GM19395 (cell line): Measurements from ENCODE around the gene RAPGEF6.
"Not testable (repeated sequence)": the region's sequence is repeated elsewhere in the genome, so short reads cannot be mapped to it uniquely, and the experiment has no call there.

Source experiments
- ATAC-seq: cut with Tn5 transposase; IDR thresholded peaks from one replicate; pipeline ENCODE4 v1.9.1; 2021; ENCODE audit warnings: mild to moderate bottlenecking, moderate library complexity; ENCODE audit not compliant: unreplicated experiment

RAPGEF6 gene

DNA sequence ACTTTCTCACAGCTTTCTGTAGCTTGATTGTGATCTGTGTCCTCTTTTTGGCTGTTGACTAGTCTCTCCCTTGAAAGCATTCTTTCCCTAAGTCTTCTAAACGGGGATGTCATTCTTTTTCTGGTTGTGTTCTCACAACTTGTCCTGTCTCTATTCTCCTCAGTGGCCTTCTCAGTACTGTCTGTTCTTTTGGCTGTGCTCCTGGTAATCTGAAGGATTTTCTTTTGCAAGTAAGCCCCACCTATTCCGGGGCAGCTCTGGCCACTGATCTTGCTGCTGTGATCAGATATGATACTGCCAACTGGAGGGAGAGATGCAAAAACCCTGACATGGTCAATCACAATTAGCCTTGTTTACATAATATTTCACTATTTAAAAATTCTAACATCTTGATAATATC lies 198.9 kb downstream of the RAPGEF6 start:
- ATAC-seq = no peak

DNA sequence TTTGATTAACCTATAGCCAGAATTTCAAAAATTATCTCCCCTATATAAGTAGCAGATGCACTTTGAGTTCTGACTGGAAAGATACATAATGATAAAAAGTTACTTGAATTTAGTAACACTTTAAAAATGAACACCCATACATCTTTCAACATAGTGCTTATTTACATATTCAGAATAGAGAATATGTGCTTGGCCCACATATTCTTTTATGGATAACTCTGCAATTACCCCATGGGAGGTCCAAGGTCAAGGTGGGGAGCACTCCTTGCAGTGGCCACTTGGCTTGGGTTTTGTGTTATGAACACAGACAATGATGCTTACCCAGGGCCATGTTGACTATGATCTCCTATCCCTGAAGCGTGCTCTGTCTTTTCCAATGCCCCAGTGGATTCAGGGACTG lies 201.9 kb downstream of the RAPGEF6 start:
- no peak for ATAC-seq

DNA sequence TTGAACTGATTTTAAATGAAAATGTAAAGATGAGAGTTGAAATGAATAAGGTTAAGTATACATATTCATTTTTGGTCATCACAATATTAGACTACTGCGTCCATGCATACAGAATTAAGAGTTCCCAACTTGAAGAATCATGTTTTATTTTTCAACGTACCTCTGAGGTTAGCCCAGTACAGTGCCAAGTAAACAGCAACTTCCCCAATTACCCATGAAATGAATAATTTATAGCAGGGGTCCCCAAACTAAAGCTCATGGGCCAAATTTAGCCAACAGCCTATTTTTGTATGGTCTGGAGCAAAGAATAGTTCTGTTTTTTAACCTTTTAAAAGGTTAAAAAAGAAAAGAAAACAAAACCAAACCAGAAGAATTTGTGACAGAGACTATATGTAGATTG lies 203.2 kb downstream of the RAPGEF6 start:
- ATAC-seq = no peak

DNA sequence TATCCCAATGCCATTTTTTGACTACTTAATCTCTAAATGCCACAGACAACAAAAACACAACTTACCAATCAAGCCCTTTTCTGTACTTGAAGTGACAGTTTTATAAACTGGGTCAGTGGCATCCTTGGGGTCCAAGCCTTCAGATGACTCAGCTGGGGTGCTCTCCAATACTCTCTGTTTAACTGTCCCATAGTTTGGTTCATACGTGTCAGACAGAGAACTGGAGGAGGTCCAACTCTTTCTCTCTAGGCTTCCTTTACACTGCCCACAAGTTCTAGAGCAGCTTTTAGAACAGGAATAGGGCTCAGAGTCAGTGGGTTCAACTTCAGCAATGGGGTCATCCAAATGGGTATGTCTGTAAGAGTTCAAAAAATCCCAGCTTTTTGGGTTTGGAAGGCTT lies 204.2 kb downstream of the RAPGEF6 start:
- ATAC-seq = no peak

DNA sequence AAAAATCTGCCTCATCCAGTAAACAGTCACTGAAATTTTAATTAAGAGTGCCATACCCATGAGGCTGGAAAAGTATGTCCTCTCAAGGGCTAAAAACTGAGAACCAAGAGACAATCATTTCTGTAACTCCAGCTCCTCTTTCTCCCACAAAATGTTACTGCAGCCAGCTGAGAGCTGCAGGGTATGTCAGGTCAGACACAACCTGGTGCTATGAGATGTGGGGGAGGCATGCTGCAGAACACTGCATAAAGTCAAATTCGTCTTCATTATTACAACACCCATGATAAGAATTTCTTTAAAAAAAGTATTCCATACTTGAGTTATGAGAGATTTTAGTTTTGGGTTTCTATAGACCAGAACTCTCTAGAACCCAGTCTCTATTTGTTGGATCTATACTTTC lies 209.0 kb downstream of the RAPGEF6 start:
- ATAC-seq = no peak

DNA sequence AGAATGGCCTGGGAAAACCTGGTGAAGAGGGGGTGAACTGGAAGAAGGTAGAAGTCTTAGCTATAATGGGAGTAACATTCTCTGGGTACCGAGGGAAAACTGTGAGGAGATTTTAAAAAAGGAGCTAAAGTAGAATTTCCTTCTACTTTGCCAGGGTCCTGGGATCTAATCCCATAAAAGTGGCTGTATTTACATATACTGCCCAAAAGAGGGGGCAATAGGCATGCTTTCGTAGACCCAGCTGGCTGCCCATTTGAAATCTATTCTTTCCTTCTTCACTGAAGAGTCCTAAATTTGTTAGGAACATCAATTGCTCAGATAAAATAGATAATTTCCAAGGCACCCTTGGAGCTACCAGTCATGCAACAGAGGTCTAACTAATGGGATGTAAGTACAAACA lies 212.0 kb downstream of the RAPGEF6 start:
- no peak for ATAC-seq

DNA sequence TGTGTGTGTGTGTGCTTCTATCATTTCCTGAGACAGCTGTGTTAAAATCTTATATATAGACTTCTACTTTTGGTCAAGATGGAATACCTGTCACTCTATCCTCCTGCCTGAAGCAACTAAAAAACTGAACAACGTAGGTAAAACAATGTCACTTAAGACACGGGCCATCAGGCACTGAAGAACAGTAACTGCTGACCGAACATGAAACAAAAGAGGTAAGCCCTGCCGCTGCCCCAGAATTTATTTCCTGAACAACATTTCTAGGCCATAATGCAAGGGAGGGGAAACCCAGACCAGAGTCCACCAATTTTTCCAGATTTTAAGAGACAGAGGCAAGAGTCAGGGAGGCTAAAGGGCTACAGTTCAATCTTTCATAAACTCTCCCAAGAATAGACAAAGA lies 215.2 kb downstream of the RAPGEF6 start:
- no peak for ATAC-seq

DNA sequence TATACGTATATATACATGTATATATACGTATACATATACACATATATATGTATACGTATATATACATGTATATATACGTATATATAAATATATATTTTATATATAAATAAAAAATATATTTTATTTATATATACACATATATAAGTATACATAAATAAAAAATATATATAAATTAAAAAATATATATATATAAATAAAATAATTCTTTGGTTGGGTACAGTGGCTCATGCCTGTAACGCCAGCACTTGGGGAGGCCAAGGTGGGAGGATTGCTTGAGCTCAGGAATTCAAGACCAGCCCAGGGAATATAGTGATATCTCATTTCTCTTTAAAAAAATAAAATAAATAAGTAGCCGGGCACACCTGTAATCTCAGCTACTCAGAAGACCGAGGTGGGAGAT lies 216.2 kb downstream of the RAPGEF6 start:
- no peak for ATAC-seq

DNA sequence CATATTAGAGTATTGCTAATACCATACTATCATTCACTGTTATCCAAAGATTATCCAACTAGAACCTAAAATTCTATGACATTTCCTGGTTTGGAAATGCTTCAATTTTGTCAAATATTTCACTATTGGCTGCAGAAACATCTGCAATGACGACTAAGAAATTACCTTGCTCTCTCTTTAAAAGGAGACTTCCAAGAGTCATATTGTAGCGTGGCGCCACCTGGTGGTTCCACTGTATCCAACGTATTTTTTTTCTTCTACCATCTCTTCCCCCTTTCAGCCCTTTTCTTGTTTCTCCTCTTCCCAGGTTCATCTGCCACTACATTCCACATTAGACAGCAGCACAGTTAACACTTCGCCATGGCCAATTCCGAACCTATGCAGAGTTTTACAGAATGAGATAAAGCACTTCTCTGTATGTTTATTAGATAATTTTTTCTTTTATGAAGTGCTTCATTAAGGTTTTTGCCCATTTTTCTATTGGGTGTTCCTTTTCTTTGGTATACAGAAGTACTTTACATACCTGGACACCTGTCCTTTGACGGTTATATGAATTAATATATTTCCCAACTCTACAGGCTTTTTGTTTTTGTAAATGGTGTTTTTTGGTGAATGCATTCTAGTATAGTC lies 217.7 kb downstream of the RAPGEF6 start:
- peak; percentile 46 for ATAC-seq

DNA sequence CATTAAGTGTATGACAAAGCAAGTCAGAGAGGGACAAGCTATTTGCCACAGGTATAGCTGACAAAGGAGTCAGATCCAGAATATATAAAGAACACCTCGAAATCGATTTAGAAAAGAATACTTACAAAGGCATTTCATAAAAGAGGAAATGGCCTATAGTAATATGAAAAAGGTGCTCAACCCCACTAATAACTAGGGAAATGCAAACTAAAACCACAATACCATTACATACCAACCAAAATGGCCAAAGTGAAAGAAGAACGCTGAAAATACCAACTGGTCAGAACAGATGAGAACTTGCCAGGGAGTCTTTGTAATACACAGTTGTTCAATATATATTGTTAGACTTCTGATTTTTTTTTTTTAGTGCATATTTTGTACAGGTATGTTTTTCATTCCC lies 218.3 kb downstream of the RAPGEF6 start:
- peak; percentile 82 for ATAC-seq

DNA sequence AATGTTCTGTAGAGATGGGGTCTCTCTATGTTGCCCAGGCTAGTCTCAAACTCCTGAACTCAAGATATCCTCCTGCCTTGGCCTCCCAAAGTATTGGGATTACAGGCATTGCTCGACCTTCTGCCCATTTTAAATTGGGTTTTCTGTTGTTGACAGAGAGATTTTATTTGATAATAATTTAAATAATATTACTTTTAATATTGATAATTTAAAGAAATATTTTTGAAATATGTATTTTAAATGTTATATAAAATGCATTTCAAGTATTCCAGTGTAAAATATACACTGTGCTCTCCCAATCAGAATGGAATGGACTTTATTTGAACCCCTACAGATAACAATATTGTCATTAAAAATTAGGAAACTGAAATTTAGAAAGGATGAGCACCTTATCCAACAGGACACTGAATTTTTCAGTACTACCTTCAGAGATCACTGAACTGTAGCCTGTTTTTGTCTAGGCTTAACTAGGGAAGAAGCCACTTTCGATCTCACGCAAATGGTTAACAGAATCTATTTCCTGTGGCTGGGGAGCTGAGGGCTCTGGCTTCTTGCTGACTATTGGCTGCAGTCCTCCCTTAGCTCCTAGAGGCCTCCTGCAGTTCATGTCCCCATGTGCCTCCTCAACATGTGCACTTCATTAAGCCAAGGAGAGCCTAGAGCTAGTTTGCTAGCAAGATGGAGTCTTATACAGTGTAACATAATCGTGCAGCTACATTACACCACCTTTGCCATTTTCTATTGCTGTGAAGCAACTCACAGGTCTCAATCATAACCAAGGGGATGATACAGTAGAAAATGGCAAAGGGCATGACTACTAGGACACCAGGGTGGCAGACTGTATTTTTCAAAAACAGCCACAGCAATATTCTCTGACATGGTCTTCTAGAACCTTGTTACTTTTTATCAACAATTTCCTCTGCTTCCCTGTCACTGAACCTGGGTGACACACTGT lies 221.1 kb downstream of the RAPGEF6 start:
- peak; percentile 81 for ATAC-seq

DNA sequence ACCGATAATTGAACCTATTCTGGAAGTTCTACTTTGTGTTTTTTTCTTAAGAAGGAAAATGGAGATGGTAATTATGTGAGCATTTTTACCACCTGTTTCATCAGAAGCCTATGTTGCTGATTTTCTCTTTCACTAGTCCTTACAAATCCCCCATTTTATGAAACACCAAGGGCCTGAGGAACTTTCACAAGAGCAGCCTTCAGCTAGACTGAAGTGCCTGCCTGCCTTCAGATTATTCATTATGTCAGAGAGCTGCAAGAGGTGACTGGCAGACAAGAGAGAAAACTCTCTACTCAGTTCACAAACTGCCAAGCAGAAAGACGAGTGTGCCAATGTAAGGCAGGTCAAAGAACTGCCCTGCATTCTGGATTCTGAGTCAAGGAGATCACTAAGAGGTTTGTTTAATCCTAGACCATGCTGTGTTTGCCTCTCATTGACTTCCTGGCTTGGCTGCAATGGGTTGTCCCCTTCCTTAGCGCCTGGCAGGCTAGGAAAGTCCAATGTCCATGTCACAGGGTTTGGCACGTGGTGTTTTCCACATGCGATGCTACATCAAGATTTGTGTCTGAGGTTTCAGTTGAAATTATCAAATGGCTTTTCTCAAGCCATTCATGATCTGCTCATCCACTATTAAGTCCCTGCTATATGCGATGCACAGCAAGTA lies 227.9 kb downstream of the RAPGEF6 start:
- ATAC-seq = no peak

DNA sequence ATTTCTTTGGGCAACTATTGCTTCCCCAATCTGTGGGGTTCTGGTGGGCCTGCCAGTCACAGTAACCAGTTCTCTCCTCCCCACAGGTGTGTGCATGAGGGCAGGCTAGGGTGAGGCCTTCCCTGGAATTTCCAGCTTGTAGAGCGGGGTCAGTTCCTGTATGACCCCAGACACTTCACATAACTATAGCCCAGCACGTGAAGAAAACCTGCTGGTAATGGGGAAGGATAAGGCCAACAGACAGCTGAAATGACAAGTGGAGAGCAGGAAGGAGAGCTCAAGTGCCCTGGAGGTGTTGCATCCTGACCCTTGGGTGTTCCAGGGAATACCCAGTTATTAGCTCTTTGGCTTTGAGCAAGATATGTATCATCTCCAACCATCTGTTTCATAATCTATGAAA lies 229.0 kb downstream of the RAPGEF6 start:
- ATAC-seq = no peak

DNA sequence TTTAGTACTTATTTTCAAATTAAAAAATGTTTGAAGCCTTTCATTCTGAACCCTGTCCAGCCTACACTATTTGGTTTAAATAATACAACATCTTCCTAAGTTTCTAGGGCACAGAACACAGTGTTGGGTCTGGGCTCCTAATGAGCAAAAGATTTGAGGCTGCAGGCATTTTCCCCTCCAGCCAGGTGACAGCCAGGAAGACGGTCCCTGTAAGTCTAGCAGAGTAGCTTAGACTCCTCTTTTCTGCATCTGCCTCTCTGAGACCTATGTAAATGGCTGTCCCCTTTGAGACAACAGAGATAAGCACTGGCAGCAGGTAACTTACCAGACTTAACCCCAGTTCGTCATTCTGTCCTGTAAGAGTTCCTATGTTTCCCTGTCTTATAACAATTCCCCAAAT lies 229.4 kb downstream of the RAPGEF6 start:
- ATAC-seq = no peak

DNA sequence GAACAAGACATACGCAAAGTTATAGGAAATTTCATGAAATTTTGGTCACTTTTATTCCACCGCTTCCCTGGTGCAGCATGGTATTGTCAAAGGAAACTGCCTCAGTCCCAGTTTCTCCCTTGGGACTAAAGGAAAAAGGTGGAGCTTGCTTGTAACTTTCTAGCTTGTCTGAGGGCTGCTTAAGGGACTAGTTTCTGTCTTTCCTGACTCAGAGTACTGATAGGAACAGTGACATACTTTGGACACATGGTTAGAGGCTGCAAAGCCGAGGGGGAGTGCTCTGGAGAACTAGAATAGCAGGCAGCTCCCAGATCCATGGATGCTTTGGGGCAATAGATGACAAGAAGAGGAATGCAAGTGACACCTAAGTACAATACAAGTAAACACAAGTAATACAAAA lies 234.4 kb downstream of the RAPGEF6 start:
- ATAC-seq = no peak

DNA sequence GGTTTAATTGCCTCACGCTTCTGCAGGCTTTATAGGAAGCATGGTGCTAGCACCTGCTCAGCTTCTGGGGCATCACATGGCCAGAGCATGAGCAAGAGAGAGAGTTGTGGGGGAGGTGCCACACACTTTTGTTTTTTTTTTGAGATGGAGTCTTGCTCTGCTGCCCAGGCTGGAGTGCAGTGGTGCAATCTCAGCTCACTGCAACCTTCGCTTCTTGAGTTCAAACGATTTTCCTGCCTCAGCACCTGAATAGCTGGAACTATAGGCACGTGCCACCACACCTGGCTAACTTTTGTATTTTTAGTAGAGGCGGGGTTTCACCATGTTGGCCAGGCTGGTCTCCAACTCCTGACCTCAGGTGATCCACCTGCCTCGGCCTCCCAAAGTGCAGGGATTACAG lies 236.0 kb downstream of the RAPGEF6 start:
- ATAC-seq = not testable (repeated sequence)

DNA sequence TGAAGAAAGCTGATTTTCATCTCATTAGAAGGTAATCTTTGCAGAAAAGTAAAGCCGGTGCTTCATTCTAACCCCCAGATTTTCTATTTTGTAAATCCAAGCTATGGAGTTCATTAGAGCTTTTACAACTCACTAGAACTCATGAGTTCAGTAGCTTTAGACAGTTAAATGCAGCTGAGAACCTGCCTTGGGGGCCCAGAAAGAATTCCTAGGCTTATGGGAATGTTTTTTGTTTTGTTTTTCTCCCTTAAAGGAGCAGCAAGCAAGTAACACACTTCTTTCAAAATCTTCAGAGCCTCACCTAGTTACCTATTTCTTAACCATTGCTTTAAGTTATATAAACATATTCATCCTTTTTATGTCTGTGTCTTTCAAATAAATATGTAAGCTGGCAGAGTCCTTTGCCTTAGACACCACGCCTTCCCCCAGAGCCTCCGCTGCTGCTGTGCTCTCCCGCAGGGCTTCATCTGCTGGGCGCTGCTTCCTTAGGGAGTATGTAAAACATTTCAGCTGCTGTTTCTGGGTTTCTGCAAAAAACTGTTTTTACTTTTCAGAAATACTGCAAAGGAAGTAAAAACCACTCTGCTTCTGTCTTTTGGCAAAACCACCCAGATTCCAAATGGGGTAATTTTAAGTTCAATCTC lies 238.3 kb downstream of the RAPGEF6 start:
- ATAC-seq = no peak

DNA sequence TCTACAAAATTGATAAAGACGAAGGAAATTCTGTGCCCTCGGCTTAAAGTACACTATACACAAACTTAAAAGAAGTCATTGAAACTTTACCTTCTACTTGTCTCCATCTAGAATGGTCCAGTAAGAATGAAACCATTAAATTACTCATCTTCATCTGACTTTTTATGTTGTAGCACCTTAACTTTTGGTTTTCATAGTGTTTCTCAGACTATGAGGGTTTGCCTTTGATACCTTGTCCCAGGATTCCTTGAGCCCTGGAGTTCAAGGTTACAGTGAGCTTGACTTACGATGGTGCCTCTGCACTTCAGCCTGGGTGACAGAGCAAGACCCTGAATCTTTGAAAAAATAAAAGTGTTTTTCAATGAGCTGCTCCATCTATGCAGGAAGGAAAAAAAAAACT lies 239.0 kb downstream of the RAPGEF6 start:
- peak; percentile 90 for ATAC-seq

DNA sequence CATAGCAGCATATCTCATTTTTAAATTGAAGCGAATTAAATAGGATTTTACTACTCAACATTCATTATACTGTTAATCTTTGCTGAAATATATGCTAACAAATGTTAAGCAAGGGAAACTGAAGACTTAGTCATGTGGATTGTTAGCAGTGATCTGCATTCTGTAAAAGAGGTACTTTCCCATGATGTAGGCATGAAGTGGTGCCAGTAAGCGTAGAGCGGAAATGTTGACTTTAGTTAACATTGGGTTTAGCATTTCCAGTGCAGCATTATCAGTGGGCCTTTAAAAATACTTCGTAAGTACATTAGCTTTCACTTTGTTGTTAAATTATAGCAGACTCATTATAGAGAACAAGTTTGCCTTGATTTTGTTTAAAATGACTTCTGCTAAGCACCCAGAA lies 240.9 kb downstream of the RAPGEF6 start:
- peak; percentile 66 for ATAC-seq

DNA sequence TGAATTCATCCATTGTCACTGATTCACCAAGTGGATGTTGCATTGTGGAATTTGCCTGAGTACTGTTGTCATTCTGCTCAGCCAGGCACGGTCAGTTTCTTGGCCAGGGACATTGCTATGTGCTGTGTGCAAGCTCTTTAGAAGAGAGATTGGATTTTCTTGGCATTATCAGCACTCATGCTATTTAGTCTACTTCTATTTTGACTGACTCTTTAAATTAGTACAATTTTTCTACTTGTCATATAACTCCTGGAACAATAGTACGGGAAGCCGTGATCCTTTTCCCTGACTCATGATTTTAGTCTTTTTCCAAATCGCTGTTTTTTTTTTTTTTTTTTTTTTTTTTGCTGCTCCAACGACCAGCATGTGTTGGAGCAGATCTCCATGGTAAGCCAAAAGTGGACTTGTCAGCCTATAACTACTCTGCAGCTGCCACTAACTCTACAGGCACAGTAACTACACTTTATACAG lies 241.5 kb downstream of the RAPGEF6 start:
- no peak for ATAC-seq

DNA sequence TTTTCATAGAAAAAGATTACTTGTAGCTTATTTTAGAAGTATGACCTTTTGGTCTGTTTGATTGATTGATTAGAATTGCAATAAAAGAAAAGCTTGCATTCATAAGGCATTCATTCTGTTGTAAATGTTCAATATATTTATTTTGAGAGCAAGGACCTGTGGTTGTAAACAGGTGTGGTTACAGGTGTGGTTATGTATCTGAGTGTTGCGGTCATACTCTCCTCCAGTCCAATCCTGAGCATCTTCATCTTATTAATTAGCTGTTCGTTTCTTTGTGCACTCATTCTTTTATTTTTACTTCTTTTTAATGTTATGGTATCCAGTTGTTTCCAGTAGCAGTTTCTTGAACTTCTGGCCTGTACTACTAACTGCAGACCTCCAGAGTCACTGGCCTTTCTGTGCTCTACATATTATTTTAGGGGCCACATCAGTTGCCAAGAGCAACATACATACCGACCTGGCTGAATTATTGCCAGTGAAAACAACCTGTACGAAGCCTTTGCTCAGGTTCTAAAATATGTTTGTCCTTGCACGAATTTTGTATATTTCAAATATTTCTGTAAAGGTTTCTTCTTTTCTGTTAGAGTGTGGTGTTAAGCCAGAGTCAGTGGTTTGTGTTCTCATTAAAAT lies 242.4 kb downstream of the RAPGEF6 start:
- no peak for ATAC-seq
